Pancreas (tissue), 10 donors: ENCODE measurements around the gene FAM227B. TPM values are rescaled to one million over a fixed set of nuclear protein-coding genes. Genes with fewer than 3 reads are reported as not detected.

ENCODE experiments used
- ATAC-seq, 4 donors: fragments of 200-7000 bp; cut with Tn5 transposase; one replicate each; pipeline versions ENCODE4 v1.8.0 to v1.9.1; 2020; ENCODE audit warnings: mild to moderate bottlenecking in 4 of 4, moderate library complexity in 4 of 4
- DNase-seq, 6 donors: peaks; one replicate each; pipeline ENCODE4 v3.0.0-alpha.2; 2020
- FAIRE-seq: peaks from 2 replicates; lab custom pipeline; 2012; peaks lifted over from hg19 to GRCh38; lab: Jason Lieb, UNC
- H3K27ac ChIP-seq, 4 donors: fragments of 200-600 bp; sonication (generic); 1 replicate in 3 of 4; 2 replicates in 1 of 4; pipeline versions ENCODE4 v1.5.0 to v1.8.0; 2020
- H3K27me3 ChIP-seq, 4 donors: fragments of 200-600 bp; one replicate each; pipeline ENCODE4 v1.8.0; 2021
- H3K36me3 ChIP-seq, 3 donors: fragments of 200-600 bp; sonication (generic) in 1 of 3; one replicate each; pipeline versions ENCODE4 v1.5.0 to v1.8.0; 2020 to 2021
- H3K4me1 ChIP-seq, 3 donors: fragments of 200-600 bp; one replicate each; pipeline ENCODE4 v1.8.0; 2021
- H3K4me3 ChIP-seq, 4 donors: fragments of 200-600 bp; sonication (generic) in 2 of 4; one replicate each; pipeline versions ENCODE4 v1.5.0 to v1.8.0; 2020 to 2021
- H3K9me3 ChIP-seq, 4 donors: fragments of 200-600 bp; one replicate each; pipeline ENCODE4 v1.8.0; 2021
- CTCF ChIP-seq, 4 donors: fragments of 200-600 bp; sonication (generic) in 3 of 4; IDR thresholded peaks; one replicate each; pipeline versions ENCODE4 v1.5.0 to v1.8.0; 2021; ENCODE audit warnings: antibody characterized with exemption in 4 of 4
- WGBS, 2 donors: extraction: QIAGEN DNeasy Blood & Tissue Kit; methylation state at CpG; one replicate each; pipeline ENCODE4 v1.1.7; 2013; 5-methylcytosine and 5-hydroxymethylcytosine counted together
- intact Hi-C, 3 donors: fragments of 100-400 bp; cut with DNase I; formaldehyde crosslinking; loops; one replicate each; pipeline versions ENCODE4 v1.11.1 to v1.14.2; 2022
- polyA plus RNA-seq, 2 donors: library from polyadenylated mRNA; stranded (reverse); fragments of 200-250 nt; gene quantifications; one replicate each; pipeline ENCODE4 v1.2.3, GENCODE V29; 2013
- total RNA-seq, 6 donors: library from RNA; stranded (reverse); fragmentation: NEBNext Ultra II Directional in 4 of 6; extraction: Animal tissue kit (Norgen Biotek cat#: 25700) in 4 of 6; gene quantifications; one replicate each; pipeline versions ENCODE4 v1.2.1 to v1.2.4, GENCODE V29; 2021 to 2023
- donor health status: healthy with polysubstance abuse.
- donor health status: DM: no; HTN: no; CAD: no; lungs with moderate emphysema.
- donor health status: DM: no; HTN: no; CAD: no.
- donor health status: control.
- donor health status: control.
- donor health status: Bipolar disorder and iron deficiency.
- donor health status: DM: yes; HTN: yes; CAD: no.
- donor health status: DM: no; HTN: no; CAD: no.
- donor health status: DM: no; HTN: no; CAD: no.
- donor health status: DM: yes; HTN: yes; CAD: no.

The FAM227B gene
- total and polyA plus RNA-seq, 8 donors = 3.1 to 6.5 (median 4.1) TPM

- Histone ChIP-seq H3K9me3 (no peaks in the 10 kb centered on the region), H3K27ac (no peak overlapping the region), H3K27me3 (no peaks in the 10 kb centered on the region), H3K36me3 (peaks cover 0 to 6% (median 0%) of the 10 kb centered on the region in 3 donors), H3K4me3 (no peak overlapping the region), H3K4me1 (no peaks in the 10 kb centered on the region)
- no peak for DNase-seq
- WGBS, 2 donors = 92 to 97% methylated on average over 3 of the region's 3 CpGs
- no peak for TF ChIP-seq CTCF (IDR thresholded peaks at IDR 0.05)
- ATAC-seq = no peak
- no peak for FAIRE-seq
- intact Hi-C loops = no loop called here
Measured at GRCh38 chr15:49331951-49332350, 288.7 kb downstream of the FAM227B start.

- TF ChIP-seq CTCF (IDR thresholded peaks at IDR 0.05) = no peak
- DNase-seq = no peak
- Histone ChIP-seq H3K27ac (no peak overlapping the region), H3K27me3 (no peaks in the 10 kb centered on the region), H3K36me3 (peaks cover 0 to 6% (median 0%) of the 10 kb centered on the region in 3 donors), H3K4me1 (no peaks in the 10 kb centered on the region), H3K9me3 (no peaks in the 10 kb centered on the region), H3K4me3 (no peak overlapping the region)
- FAIRE-seq = no peak
- intact Hi-C loops = no loop called here
- no peak for ATAC-seq
Measured at GRCh38 chr15:49331442-49331841, 289.2 kb downstream of the FAM227B start.

GRCh38 chr15:49330166-49330565 lies 290.5 kb downstream of the FAM227B start:
- H3K36me3 ChIP-seq = peaks cover 0 to 6% (median 0%) of the 10 kb centered on the region in 3 donors
- ATAC-seq (no peak), DNase-seq (no peak), FAIRE-seq (no peak)
- H3K4me3 ChIP-seq = no peak overlapping the region
- no peaks in the 10 kb centered on the region for H3K27me3 ChIP-seq
- H3K9me3 ChIP-seq = no peaks in the 10 kb centered on the region
- no peaks in the 10 kb centered on the region for H3K4me1 ChIP-seq
- TF ChIP-seq CTCF (IDR thresholded peaks at IDR 0.05) = no peak
- H3K27ac ChIP-seq = no peak overlapping the region
- intact Hi-C loops = no loop called here

GRCh38 chr15:49328941-49329340 lies 291.7 kb downstream of the FAM227B start:
- ATAC-seq = no peak
- intact Hi-C loops = loop anchor here in 1 of 3 donors (5.0 kb wide), 1 partner anchor 47 kb away; no protein-coding TSS in a partner anchor
- no peak for TF ChIP-seq CTCF (IDR thresholded peaks at IDR 0.05)
- H3K9me3 ChIP-seq = no peaks in the 10 kb centered on the region
- no peak overlapping the region for H3K4me3 ChIP-seq
- no peaks in the 10 kb centered on the region for H3K27me3 ChIP-seq
- FAIRE-seq = no peak
- no peak for DNase-seq
- H3K4me1 ChIP-seq = no peaks in the 10 kb centered on the region
- peaks cover 0 to 6% (median 0%) of the 10 kb centered on the region in 3 donors for H3K36me3 ChIP-seq
- no peak overlapping the region for H3K27ac ChIP-seq

GRCh38 chr15:49327927-49328326 lies 292.7 kb downstream of the FAM227B start:
- no peak for DNase-seq
- Histone ChIP-seq H3K4me1 (no peaks in the 10 kb centered on the region), H3K9me3 (no peaks in the 10 kb centered on the region), H3K27ac (no peak overlapping the region), H3K27me3 (no peaks in the 10 kb centered on the region), H3K4me3 (no peak overlapping the region), H3K36me3 (peaks cover 0 to 6% (median 0%) of the 10 kb centered on the region in 3 donors)
- no peak for ATAC-seq
- WGBS, 2 donors = 93 to 94% methylated on average over 4 of the region's 4 CpGs
- intact Hi-C loops = loop anchor here in 1 of 3 donors (5.0 kb wide), 1 partner anchor 46 kb away; no protein-coding TSS in a partner anchor
- no peak for TF ChIP-seq CTCF (IDR thresholded peaks at IDR 0.05)
- FAIRE-seq = peak; percentile 32
